ENCODE data around the gene FBXO2.

DNA sequence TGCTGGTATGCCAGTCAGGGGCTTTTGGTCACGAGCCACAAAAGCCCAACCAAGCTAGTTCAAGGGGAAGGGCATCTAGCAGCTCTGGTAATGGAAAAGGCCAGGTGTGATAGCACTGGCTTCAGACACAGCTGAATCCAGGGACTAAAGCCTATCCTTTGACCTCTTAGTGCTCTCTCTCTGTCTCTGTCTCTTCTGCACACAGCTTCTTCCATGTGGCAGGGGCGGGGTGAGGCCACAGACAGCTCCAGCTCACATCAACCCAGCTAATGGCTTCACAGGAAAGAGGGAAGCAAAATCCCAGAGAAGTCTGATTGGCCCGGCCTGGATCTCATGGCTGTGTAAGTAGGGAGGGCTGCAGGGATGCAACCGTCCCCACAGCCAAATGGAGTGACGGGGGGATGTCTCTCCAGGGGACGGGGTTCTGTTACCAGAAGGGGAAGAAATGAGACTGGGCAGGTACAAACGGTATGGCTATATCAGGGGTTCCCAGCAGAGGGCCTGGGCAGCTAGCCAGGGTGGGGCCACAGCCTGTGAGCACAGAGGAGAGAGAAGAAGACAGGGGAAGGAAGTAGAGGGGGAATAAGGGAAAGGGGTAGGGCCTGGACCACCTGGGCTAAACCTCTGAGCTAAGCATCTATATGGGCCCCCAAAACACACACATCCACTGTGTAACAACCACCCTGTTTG is 42.4 kb downstream of the FBXO2 start:
- TF ChIP-seq, protein P1, sequence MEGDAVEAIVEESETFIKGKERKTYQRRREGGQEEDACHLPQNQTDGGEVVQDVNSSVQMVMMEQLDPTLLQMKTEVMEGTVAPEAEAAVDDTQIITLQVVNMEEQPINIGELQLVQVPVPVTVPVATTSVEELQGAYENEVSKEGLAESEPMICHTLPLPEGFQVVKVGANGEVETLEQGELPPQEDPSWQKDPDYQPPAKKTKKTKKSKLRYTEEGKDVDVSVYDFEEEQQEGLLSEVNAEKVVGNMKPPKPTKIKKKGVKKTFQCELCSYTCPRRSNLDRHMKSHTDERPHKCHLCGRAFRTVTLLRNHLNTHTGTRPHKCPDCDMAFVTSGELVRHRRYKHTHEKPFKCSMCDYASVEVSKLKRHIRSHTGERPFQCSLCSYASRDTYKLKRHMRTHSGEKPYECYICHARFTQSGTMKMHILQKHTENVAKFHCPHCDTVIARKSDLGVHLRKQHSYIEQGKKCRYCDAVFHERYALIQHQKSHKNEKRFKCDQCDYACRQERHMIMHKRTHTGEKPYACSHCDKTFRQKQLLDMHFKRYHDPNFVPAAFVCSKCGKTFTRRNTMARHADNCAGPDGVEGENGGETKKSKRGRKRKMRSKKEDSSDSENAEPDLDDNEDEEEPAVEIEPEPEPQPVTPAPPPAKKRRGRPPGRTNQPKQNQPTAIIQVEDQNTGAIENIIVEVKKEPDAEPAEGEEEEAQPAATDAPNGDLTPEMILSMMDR (IDR thresholded peaks at IDR 0.05) = no peak
- no peak for TF ChIP-seq POLR2A (IDR thresholded peaks at IDR 0.05)
